Measurements from ENCODE around the gene SDHD. TPM values are rescaled to one million over a fixed set of nuclear protein-coding genes. Genes with fewer than 3 reads are reported as not detected.

SDHD gene
- total and polyA plus RNA-seq, 9 of the 15 experiments (the other 6 are each of a cell fraction or from before 2014, with no cell fraction given): 150 to 1,225 (median 215) TPM

DNA sequence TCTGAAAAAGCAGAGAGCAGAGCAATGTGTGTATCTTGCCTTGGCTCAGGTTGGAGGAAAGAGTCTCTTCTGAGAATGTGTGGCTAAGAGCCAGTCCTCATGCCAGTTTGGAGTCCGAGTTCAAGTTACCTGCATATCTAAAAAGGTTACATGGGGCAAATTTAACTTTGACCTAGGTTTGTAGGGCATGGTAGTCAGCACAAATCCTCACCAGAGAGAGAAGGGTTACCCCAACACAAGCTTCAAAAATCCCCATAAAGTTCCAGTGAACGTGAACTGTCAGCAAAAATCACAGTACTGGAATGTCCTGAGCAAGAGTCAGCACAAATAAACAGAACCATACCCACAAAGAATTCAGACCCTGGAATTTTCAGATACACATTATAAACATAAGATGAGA lies 13.8 kb downstream of the SDHD start (continued):
- TF ChIP-seq, protein P1, sequence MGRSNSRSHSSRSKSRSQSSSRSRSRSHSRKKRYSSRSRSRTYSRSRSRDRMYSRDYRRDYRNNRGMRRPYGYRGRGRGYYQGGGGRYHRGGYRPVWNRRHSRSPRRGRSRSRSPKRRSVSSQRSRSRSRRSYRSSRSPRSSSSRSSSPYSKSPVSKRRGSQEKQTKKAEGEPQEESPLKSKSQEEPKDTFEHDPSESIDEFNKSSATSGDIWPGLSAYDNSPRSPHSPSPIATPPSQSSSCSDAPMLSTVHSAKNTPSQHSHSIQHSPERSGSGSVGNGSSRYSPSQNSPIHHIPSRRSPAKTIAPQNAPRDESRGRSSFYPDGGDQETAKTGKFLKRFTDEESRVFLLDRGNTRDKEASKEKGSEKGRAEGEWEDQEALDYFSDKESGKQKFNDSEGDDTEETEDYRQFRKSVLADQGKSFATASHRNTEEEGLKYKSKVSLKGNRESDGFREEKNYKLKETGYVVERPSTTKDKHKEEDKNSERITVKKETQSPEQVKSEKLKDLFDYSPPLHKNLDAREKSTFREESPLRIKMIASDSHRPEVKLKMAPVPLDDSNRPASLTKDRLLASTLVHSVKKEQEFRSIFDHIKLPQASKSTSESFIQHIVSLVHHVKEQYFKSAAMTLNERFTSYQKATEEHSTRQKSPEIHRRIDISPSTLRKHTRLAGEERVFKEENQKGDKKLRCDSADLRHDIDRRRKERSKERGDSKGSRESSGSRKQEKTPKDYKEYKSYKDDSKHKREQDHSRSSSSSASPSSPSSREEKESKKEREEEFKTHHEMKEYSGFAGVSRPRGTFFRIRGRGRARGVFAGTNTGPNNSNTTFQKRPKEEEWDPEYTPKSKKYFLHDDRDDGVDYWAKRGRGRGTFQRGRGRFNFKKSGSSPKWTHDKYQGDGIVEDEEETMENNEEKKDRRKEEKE (IDR thresholded peaks at IDR 0.05; ENCODE audit: borderline replicate concordance in 1 of 2, control insufficient read depth in 1 of 2, low read depth in 2 of 2, low read length in 1 of 2): no peak
- TF ChIP-seq ZNF316 (IDR thresholded peaks at IDR 0.05) (peak; percentile 55), POLR2H (tag; IDR thresholded peaks at IDR 0.05; ENCODE audit: low read depth) (no peak), POLR3G (IDR thresholded peaks at IDR 0.05; ENCODE audit: extremely low read depth, insufficient read length, insufficient replicate concordance) (no peak), STAG1 (CRISPR knock-in tag; IDR thresholded peaks at IDR 0.05; ENCODE audit: borderline replicate concordance) (no peak), ZEB2 (IDR thresholded peaks at IDR 0.05) (no peak), MTF1 (CRISPR knock-in tag; IDR thresholded peaks at IDR 0.05; ENCODE audit: borderline replicate concordance) (no peak)
- TF ChIP-seq, protein P2, sequence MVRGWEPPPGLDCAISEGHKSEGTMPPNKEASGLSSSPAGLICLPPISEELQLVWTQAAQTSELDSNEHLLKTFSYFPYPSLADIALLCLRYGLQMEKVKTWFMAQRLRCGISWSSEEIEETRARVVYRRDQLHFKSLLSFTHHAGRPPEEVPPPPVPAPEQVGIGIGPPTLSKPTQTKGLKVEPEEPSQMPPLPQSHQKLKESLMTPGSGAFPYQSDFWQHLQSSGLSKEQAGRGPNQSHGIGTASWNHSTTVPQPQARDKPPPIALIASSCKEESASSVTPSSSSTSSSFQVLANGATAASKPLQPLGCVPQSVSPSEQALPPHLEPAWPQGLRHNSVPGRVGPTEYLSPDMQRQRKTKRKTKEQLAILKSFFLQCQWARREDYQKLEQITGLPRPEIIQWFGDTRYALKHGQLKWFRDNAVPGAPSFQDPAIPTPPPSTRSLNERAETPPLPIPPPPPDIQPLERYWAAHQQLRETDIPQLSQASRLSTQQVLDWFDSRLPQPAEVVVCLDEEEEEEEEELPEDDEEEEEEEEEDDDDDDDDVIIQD (CRISPR knock-in tag; IDR thresholded peaks at IDR 0.05): no peak

Measured in K562 (cell line).